GM12878 (cell line): ENCODE data around the gene ARSA. TPM values are rescaled to one million over a fixed set of nuclear protein-coding genes. Genes with fewer than 3 reads are reported as not detected.

Experiments used
- ATAC-seq: fragments of 200-7000 bp; cut with Tn5 transposase; 3 replicates; pipeline ENCODE4 v1.9.1; 2020; ENCODE audit warnings: mild to moderate bottlenecking, moderate library complexity
- BruUV-seq: library from RNA; stranded (reverse); fragments of 400-500 nt; replicated peaks from 2 replicates; lab custom pipeline; 2021; lab: Mats Ljungman, UMichigan
- CTCF ChIA-PET: fragments of 300-600 bp; sonication (Branson Sonifier 250); formaldehyde crosslinking; extraction: SDS; loops from one replicate; lab custom pipeline; 2021; ENCODE audit warnings: inconsistent platforms; lab: Yijun Ruan, JAX
- POLR2A ChIA-PET: fragments of 350-600 bp; formaldehyde crosslinking; extraction: SDS; loops from one replicate; lab custom pipeline; 2021; ENCODE audit warnings: inconsistent platforms; lab: Charles Lee
- RAD21 ChIA-PET: fragments of 300-600 bp; sonication (Branson Sonifier 250); formaldehyde crosslinking; loops from one replicate; lab custom pipeline; 2023; ENCODE audit warnings: antibody characterized with exemption; ENCODE audit not compliant: unreplicated experiment; lab: Charles Lee
- SMC1A ChIA-PET: fragments of 300-600 bp; sonication (Branson Sonifier 250); formaldehyde crosslinking; loops from one replicate; lab custom pipeline; 2023; ENCODE audit not compliant: unreplicated experiment, uncharacterized antibody; lab: Charles Lee
- DNase-seq: peaks from one replicate; pipeline ENCODE4 v3.0.0-alpha.2; 2011; ENCODE audit warnings: low read depth, low spot score
- FAIRE-seq: peaks from 3 replicates; lab custom pipeline; 2011; peaks lifted over from hg19 to GRCh38; lab: Jason Lieb, UNC
- H2AFZ ChIP-seq: 2 replicates; pipeline ENCODE4 v1.6.0; 2011; ENCODE audit warnings: low read depth, low read length, control low read depth; ENCODE audit not compliant: control insufficient read depth
- H3K27ac ChIP-seq: 2 replicates; pipeline ENCODE4 v1.5.1; 2011; ENCODE audit warnings: control low read depth; ENCODE audit not compliant: control insufficient read depth, insufficient read depth
- H3K27me3 ChIP-seq, 2 experiments: replicated peaks in 1 of 2; 2 replicates each; pipeline versions ENCODE4 v1.6.0 to v1.6.1; 2011; ENCODE audit warnings: low read length in 1 of 2; ENCODE audit not compliant: control insufficient read depth in 2 of 2, insufficient read depth in 2 of 2
- H3K36me3 ChIP-seq, 2 experiments: 2 replicates each; pipeline ENCODE4 v1.5.1; 2011; ENCODE audit warnings: low read length in 1 of 2; ENCODE audit not compliant: control insufficient read depth in 2 of 2, insufficient read depth in 2 of 2
- H3K4me1 ChIP-seq: 2 replicates; pipeline ENCODE4 v1.6.1; 2011; ENCODE audit warnings: mild to moderate bottlenecking, low read length, moderate library complexity, mixed read lengths; ENCODE audit not compliant: control insufficient read depth, insufficient read depth
- H3K4me2 ChIP-seq: 2 replicates; pipeline ENCODE4 v1.6.0; 2011; ENCODE audit warnings: control low read depth; ENCODE audit not compliant: control insufficient read depth, insufficient read depth
- H3K4me3 ChIP-seq: fragments of 200-600 bp; sonication (generic); 2 replicates; pipeline ENCODE4 v1.5.1; 2016
- H3K79me2 ChIP-seq: 2 replicates; pipeline ENCODE4 v1.6.0; 2011; ENCODE audit warnings: low read length; ENCODE audit not compliant: control insufficient read depth, insufficient read depth
- H3K9ac ChIP-seq: 2 replicates; pipeline ENCODE4 v1.8.0; 2011; ENCODE audit warnings: low read length, control low read depth, mixed read lengths; ENCODE audit not compliant: control insufficient read depth, insufficient read depth
- H3K9me3 ChIP-seq: replicated peaks from 3 replicates; pipeline ENCODE4 v1.5.1; 2011; ENCODE audit warnings: mild to moderate bottlenecking, low read length; ENCODE audit not compliant: control insufficient read depth, insufficient read depth
- H4K20me1 ChIP-seq: 2 replicates; pipeline ENCODE4 v1.6.0; 2011; ENCODE audit not compliant: control insufficient read depth, insufficient read depth
- ETV6 ChIP-seq, 2 experiments: fragments of 450-650 bp in 1 of 2; IDR thresholded peaks in 1 of 2; conservative IDR thresholded peaks in 1 of 2; 2 replicates each; pipeline ENCODE4 v1.6.1; 2014; ENCODE audit warnings: antibody characterized with exemption in 1 of 2, borderline replicate concordance in 1 of 2, low read depth in 1 of 2, mild to moderate bottlenecking in 1 of 2, moderate library complexity in 1 of 2
- JUNB ChIP-seq: IDR thresholded peaks from 2 replicates; pipeline ENCODE4 v1.6.1; 2016; ENCODE audit warnings: antibody characterized with exemption, mild to moderate bottlenecking
- YY1 ChIP-seq: IDR thresholded peaks from 2 replicates; pipeline ENCODE4 v1.6.1; 2011; ENCODE audit warnings: low read depth, mild to moderate bottlenecking, low read length
- WGBS: methylation state at CpG from one replicate; pipeline ENCODE4 v1.1.6; 2016; ENCODE audit warnings: low lambda C conversion rate; ENCODE audit not compliant: insufficient replicate concordance, insufficient coverage; ENCODE audit errors: missing lambda C conversion rate; 5-methylcytosine and 5-hydroxymethylcytosine counted together
- in situ Hi-C: fragments of 300-500 bp; cut with MboI; formaldehyde crosslinking; loops from 9 replicates; pipeline ENCODE4 v1.14.3; 2018; ENCODE audit warnings: mixed read lengths
- intact Hi-C: fragments of 100-400 bp; cut with micrococcal nuclease; formaldehyde crosslinking; loops from one replicate; pipeline ENCODE4 v1.14.2; 2022; ENCODE audit not compliant: unreplicated experiment
- polyA plus RNA-seq, 11 experiments: library from polyadenylated mRNA; depleted of rRNA in 4 of 11; unstranded in 6 of 11; stranded (reverse) in 5 of 11; fragments of >200 nt; fragmentation: Nextera tagmentation in 4 of 11; fragmentation: Illumina TruSeq in 1 of 11; extraction: Ambion mirVana in 4 of 11; extraction: Trizol in 1 of 11; gene quantifications; 1 replicate in 1 of 11; 2 replicates in 10 of 11; pipeline versions ENCODE4 v1.2.1 to v1.2.3, GENCODE V29; 2011 to 2016; ENCODE audit warnings: inconsistent platforms in 2 of 11, missing spikeins in 2 of 11, low read depth in 1 of 11
- total RNA-seq, 4 experiments: library from RNA; depleted of rRNA in 3 of 4; stranded (reverse); fragments of >200 nt in 3 of 4; fragmentation: Illumina TruSeq in 1 of 4; extraction: Trizol in 1 of 4; gene quantifications; 2 replicates each; pipeline versions ENCODE4 v1.2.1 to v1.2.3, GENCODE V29; 2013 to 2021
- TF ChIP-seq, protein P1 (sequence below): fragments of 450-650 bp; formaldehyde crosslinking; IDR thresholded peaks from 2 replicates; pipeline ENCODE4 v1.5.0; 2022; ENCODE audit warnings: mild to moderate bottlenecking, missing genetic modification characterization

The ARSA gene
- total and polyA plus RNA-seq, 10 of the 15 experiments (the other 5 are each of a cell fraction or from before 2014, with no cell fraction given): 0.39 to 26.3 (median 9.8) TPM

- TF ChIP-seq ETV6 (conservative IDR thresholded peaks at IDR 0.05 in 1 of 2, IDR thresholded peaks at IDR 0.05 in 1 of 2; ENCODE audit: borderline replicate concordance in 1 of 2, low read depth in 1 of 2): no peak
- TF ChIP-seq, protein P1, sequence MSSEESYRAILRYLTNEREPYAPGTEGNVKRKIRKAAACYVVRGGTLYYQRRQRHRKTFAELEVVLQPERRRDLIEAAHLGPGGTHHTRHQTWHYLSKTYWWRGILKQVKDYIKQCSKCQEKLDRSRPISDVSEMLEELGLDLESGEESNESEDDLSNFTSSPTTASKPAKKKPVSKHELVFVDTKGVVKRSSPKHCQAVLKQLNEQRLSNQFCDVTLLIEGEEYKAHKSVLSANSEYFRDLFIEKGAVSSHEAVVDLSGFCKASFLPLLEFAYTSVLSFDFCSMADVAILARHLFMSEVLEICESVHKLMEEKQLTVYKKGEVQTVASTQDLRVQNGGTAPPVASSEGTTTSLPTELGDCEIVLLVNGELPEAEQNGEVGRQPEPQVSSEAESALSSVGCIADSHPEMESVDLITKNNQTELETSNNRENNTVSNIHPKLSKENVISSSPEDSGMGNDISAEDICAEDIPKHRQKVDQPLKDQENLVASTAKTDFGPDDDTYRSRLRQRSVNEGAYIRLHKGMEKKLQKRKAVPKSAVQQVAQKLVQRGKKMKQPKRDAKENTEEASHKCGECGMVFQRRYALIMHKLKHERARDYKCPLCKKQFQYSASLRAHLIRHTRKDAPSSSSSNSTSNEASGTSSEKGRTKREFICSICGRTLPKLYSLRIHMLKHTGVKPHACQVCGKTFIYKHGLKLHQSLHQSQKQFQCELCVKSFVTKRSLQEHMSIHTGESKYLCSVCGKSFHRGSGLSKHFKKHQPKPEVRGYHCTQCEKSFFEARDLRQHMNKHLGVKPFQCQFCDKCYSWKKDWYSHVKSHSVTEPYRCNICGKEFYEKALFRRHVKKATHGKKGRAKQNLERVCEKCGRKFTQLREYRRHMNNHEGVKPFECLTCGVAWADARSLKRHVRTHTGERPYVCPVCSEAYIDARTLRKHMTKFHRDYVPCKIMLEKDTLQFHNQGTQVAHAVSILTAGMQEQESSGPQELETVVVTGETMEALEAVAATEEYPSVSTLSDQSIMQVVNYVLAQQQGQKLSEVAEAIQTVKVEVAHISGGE (CRISPR knock-in tag): no peak
- no peak for TF ChIP-seq YY1
- no peak for TF ChIP-seq JUNB
- Histone ChIP-seq H3K4me3 (no peak overlapping the region), H3K9me3 (no peaks in the 10 kb centered on the region), H3K27ac (no peak overlapping the region), H3K4me2 (no peak overlapping the region), H3K36me3 (no peaks in the 10 kb centered on the region), H3K9ac (no peak overlapping the region), H3K79me2 (no peaks in the 10 kb centered on the region), H4K20me1 (no peaks in the 10 kb centered on the region), H3K4me1 (no peaks in the 10 kb centered on the region), H2AFZ (no peak overlapping the region), H3K27me3 (no peaks in the 10 kb centered on the region; a peak in 2 of 4 replicates)
- CTCF ChIA-PET: no interaction called here
- 26% methylated on average over 9 of the region's 11 CpGs for WGBS
- RAD21 ChIA-PET: no interaction called here
- no peak for FAIRE-seq
- SMC1A ChIA-PET: no interaction called here
- in situ Hi-C loops (loop anchor here (10.0 kb wide), 1 partner anchor 355 kb away; the partner anchor contains the start of gene HDAC10), intact Hi-C loops (no loop called here)
- no peak for ATAC-seq
- no peak for DNase-seq
- POLR2A ChIA-PET: no interaction called here
- no TSS peak for BruUV-seq
Observed at GRCh38 chr22:50610041-50610451, 17.9 kb downstream of the ARSA start.
